Activated naive CD8-positive, alpha-beta T cell treated with anti-CD3 and anti-CD28 coated beads, Interleukin-2, amount 50 U/mL, for 16 hours (primary cell): Measurements from ENCODE around the gene DYNC2LI1.

Experiments used
- DNase-seq: peaks from one replicate; pipeline ENCODE4 v3.0.0-alpha.2; 2020; ENCODE audit warnings: low read depth, low spot score

Gene DYNC2LI1

DNA sequence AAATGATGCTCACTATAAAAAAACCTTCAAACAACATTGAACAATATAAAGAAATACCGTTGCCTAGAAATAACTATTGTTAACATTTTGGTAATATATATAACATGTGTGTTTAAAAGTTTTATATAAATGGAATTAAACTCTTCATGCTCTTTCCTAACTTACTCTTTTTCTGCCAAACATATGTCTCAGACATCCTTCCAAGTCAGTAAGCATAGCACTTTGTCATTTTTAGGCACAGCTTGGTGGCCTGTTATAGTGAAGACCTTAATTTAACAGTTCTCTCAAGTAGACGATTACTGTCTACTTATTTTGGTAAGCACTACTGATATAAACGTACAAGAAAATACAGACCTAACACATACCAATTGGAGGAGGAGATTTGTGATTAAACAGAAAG is 40.9 kb downstream of the DYNC2LI1 start:
- DNase-seq = no peak

DNA sequence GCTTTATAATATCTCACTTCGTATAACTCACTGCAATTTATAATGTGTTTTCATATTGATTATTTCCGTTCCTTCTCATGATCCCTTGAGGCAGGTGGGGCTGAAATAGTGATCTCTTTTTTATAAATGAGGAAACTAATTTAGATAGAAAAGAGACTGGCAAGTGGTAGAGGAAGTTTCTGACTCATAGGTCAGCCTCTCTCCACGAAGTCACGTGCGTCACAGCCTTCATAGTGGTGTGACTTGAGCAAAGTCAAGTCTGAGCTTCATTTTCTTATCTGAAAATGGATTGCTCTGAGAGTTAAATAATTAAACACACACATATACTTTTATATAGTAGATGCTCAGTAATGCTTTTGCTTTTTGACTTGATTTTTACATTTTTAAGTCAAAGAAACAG is 44.9 kb downstream of the DYNC2LI1 start:
- no peak for DNase-seq

DNA sequence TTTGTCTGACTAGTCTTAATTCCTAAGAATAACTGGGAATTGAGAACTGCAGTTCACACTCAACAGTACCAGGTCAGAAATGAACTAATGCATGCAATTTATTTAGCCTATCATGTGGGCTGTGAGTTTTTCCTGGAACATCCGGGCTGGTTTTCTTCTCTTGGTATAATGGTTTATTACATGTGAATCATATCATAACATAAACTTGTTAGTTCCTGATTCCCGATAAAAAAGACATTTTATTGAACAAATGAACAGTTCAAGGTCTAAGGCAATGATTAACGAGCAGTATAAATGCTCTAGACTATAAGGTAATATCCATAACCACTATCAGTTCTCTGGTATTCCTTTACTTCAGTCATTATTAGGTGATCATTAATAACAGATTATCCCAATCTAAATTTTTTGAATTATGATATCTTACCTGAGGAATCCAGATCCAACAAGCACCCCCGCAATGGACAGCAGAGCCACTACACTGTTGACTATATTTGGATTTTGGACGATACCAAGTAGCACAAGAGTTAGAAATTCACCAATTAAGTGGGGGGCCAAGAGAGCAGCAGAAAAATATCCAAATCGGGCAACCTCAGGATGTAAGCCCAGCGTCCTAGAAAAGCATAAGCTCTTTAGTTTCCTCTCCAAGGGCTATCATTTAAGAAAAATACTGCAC is 45.8 kb downstream of the DYNC2LI1 start:
- no peak for DNase-seq

DNA sequence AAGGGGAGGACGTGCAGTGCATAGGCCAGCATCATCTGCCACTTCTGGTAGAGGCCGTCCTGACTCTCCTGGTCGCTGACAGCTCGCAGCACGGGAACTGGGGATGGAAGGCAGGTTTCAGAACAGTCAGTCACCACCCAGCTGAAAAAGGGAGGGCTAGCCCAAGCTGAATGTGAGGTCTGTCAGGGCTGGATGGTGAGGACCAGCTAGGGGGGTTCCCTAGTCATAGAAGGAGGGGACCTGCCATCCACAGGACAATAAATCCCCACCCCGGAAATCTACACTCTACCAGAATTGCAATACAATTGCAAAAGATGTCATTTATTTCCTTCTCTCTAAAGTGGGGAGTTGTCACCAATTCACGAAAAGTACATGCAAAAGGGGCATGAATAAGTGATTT is 49.0 kb downstream of the DYNC2LI1 start:
- DNase-seq = no peak

DNA sequence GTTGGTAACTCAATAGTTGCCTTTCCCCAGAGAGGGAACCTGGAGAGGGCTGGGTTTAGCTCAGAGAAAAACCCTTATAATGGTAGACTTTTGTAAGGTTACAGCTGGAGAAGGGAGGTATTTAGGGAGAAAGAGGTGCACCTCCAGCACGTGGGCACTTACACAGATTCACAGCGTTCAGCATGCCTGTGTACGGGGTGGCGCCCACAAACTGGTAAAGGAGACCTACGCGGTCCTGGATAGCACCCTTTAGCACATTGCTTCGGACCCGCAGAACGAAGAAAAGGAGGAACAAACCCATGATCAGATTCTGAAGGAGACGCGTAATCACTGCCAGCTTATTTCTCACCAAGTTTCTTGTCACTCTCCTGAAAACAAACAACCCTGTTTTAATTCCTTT is 49.9 kb downstream of the DYNC2LI1 start:
- no peak for DNase-seq

DNA sequence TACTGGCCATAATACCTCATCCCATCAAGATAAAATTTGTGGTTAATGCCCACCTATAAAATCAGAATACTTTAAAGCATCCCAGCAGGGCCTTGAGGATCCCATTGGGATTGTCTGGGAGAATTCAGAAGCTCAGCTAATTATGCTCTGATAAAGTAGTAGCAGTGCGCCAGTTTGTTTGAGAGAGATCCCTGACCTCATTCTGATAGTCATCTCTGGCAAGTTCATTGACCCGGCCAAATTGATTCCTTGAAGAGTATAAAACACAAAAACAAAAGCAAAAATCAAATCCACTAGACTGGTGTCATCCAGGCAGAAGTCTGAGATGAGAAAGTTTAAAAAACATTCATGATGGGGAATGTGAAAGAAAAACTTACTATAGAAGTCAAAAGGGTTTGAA is 50.7 kb downstream of the DYNC2LI1 start:
- DNase-seq = no peak

DNA sequence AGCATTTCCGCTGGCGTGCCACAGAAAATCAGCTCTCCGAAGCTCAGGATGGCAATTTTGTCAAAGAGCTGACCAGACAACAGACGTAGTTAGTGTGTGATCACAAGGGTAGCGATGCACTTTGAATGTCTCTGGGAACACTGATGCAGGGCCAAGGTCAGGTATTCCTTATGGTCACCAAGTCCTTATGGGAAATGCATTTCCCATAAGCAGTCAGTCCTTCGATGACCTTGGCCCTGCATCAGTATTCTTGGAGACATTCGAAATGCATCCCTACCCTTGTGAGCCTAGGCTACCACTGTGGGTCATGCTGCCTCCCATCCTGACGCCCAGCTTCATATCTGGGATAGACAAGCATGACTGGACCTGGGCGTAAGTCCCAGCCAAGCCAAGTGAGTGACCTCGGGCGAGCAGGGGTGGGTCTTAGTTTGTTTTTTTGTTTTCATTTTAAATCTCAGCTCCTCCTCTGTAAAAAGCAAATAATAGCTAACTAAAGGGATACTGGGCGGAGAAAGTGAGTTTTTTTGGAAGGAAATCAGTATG is 51.2 kb downstream of the DYNC2LI1 start:
- DNase-seq = no peak

DNA sequence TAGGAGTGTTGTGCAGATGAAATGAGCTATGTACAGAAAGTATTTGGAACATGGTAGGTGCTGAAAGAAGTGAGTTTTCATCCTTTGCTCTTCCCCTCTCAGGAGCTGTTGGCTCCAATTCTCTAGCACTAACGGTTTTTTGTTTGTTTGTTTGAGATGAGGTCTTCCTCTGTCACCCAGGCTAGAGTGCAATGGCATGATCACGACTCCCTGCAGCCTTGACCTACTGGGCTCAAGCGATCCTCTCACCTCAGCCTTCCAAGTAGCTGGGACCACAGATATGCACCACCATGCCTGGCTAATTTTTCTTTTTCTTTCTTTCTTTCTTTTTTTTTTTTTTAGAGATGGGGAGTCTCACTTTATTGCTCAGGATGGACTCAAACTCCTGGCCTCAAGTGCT is 52.0 kb downstream of the DYNC2LI1 start:
- DNase-seq = no peak

DNA sequence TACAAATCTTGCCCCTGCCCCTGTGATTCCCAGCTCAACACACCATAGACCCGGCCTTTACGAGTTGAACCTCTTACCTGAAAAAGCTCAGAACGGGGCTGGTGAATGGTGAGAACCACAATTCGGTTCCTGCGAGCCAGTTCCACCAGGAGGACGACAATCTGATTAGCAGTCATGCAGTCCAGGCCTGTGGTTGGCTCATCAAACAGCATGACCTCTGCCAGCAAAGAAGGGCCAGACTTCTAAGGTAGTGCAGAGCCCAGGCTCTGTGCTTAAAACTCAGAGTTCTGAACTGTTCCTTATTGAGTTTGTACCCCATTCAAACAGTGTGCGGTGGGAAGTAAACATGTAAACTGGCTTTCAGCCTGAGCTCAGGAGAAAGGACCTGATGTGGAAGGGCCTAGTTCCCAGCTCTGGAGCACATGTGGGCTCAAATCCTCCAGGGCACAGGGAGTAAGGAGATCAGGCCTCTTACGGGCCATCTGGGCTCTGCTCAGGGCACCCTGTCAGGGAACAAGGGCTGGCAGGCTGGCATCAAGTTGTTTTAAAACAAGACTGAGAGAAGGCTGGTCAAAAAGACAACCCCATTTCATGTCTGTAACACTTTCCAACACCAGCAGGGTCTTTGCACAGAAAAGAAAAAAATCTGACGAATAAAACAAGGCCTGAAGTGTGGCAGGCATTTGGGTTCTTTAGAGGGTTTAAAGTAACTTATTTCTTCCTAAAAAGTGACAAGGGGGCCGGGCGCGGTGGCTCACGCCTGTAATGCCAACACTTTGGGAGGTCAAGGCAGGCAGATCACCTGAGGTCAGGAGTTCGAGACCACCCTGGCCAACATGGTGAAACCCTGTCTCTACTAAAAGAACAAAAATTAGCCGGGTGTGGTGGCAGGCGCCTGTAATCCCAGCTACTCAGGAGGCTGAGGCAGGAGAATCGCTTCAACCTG is 52.7 kb downstream of the DYNC2LI1 start:
- DNase-seq = no peak

DNA sequence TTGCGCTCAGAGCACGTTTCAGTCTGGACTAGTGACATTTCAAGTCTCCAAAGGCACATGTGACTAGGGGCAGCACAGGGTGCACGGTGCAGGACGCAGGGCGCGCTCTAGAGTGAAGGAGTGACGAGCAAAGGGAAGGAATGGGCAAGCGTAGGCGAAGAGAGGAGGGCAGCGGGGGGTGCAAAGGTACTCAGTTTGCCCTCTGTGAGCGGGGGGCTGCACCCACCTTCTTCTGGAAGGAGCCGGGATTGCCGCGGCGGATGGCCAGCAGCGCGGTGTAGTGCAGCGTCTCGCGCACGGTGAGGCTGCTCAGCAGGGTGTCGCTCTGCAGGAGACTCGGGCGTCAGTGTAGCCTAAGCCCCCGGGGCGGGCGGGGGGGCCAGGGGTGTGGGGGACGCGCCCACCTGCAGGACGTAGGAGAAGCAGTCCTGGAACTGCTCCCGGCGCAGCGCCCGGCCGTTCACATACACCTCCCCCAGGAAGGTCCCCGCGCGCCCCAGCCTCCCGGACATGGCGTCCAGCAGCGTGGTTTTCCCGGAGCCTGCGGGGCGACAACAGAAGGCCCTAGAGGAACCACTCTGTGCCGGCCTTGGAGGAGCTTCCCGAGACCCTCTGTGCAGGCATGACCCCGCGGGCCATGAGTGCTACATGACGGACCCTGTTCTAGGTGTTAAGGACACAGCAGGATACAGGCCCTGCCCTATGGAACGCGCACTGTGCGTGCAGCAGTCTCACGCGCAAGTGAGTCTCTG is 57.9 kb downstream of the DYNC2LI1 start:
- DNase-seq = no peak

DNA sequence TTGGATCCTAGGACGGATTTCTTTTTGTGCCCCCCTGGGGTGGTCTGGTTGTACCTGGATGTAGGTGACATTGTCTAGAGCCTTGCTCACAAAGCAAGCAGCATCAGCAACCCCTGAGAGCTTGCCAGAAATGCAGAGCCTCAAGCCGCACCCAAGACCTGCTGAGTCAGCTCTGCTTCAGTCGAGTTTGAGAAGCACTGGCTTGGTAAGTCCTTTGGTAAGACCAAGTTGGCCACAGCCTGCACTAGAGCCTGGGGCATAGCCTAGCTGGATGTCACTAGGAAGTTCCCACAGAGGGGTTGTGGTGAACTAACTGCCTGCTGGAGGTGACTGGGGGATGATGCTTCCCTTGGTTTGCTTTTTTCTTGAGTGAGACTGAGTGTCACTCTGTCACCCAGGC is 58.6 kb downstream of the DYNC2LI1 start:
- no peak for DNase-seq

DNA sequence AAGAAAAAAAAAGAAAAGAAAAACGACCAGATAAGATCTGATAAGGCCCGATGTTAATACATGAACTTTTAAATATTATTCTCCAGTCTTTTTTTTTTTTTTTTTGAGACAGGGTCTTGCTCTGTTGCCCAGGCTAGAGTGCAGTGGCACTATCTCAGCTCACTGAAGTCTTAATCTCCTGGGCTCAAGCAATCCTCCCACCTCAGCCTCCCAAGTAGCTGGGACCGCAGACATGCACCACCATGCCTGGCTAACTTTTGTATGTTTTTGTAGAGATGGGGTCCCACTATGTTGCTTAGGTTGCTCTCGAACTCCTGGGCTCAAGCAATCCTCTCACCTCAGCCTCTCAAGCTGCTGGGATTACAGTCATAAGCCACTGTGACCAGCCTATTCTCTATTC is 63.2 kb downstream of the DYNC2LI1 start:
- no peak for DNase-seq

DNA sequence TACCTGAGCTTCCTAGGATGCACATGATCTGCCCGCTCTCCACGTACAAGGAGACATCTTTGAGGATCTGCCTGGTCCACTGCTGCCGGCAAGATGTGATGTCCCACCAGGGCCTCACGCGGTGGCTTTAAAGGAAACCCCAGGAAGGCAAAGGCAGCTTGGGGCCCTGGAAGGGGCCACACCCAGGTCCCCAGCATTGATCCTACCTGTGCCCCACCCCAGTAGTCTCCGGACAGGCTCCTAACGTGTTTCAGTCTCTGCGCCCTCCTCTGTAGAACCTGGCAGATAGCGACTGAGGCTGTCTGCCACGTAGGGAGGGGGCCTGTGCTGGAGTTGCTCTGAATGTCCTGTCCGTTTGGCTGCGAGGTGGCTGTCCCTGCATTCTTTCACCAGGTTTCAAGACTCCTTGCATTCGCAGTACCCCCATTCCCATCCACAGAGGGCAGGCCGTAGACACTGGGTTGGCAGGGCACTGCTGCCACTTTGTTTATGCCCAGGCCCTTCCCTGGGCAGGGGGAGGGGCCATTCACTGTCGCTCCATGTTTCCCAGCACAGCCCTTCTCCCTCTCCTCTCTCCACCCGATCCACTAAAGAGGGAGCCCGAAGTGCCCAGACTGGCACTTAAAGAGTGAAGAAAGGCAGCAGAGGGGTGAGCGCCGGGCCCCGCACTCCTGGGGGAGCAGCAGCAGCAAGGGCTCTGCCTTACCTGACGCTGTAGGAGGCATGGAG is 64.2 kb downstream of the DYNC2LI1 start:
- DNase-seq = no peak

DNA sequence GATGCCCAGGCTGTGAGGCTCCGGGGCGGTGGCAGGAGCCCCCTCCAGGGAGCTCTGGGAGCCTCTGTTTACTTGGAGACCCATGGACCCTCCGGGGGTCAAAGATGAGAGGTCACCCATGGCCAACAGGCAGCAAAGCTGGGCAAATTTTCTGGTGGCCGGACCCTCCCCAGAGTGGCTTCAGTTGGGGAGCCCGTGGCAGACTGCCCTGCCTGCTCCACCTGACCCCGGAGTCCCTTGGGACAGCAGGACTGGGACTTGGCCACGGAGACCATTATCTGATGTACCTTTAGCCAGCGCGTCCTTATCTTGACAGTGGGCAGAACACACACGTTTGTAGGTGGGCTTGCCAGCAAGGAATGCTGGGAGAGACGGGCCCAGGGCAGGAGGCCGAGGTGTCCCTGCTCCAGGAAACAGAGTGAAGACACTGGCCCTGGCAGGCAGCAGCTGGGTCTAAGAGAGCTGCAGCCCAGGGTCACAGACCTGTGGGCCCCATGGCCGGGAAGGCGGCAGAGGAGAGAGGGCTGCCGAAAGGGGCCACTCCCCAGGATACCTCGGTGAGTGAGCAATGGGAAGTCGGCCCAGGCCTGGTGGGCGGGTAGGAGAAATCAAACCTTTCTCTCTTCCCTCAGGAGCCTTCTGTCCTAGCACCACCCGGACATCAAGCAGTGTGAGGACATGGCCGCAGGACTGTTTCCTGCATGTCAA is 64.9 kb downstream of the DYNC2LI1 start, which contains the start of the genes ABCG5 and ABCG8:
ABCG5 (minus strand) TSS at position 280 of the 708 bp plus-strand sequence; CDS start at position 120, 160 bp downstream.
ABCG8 (plus strand) TSS at position 412 of the 708 bp plus-strand sequence; CDS start at position 495, 83 bp downstream.
- DNase-seq = no peak

DNA sequence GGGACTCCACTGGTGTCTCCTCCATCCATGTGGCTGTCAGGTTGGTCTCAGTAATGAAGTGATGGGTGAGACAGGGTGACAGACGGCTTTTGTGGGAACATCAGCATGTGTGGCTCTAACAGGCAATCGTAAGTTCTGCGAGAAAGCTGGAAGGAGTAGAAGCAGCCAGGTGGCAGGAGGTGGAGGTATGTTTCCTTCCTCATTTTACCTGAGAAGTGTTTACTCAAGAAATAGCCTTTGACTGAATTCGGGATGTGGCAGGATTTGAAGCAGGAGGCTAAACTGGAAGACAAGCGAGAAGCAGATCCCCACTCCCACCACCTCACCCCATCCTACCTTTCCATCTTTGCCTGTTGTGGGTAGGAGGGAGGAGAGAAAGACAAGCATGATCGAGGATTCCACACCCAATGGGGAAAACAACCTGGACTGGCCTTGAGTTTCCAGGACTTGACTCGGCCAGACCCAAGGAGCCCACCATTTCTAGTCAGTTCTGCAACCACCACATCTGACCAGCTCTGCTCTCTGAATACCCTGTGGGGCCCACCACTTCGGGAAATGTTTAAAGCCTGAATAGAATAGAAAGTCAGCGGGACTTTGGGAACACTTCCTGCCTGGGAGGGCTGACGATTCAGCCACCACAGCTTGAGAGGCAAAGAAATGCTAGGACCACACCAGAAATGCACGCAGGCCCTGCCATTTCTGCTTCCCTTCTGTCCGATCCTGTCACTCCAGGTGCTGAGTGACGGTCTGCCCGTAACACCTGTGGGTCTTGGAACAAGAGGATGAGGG is 66.1 kb downstream of the DYNC2LI1 start:
- DNase-seq = no peak

DNA sequence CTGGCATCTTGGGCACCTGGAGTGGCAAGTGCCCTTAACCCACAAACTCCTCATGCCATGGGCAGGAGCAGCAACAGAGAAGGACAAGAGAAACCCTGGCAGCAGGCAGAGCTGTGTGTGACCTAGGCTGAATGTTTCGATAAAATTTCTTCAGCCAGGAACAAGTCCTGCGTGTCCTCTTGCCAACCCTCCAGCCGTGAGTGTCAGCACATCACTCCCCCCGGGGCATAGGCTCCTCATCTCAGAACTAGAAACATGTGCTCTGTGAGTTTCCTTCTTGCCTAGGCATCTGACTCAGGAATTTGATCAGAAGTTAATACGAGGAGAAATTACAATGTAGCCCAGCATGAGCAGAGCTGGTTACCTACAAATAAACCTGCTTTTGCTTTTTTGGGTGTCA is 67.1 kb downstream of the DYNC2LI1 start:
- DNase-seq = no peak

DNA sequence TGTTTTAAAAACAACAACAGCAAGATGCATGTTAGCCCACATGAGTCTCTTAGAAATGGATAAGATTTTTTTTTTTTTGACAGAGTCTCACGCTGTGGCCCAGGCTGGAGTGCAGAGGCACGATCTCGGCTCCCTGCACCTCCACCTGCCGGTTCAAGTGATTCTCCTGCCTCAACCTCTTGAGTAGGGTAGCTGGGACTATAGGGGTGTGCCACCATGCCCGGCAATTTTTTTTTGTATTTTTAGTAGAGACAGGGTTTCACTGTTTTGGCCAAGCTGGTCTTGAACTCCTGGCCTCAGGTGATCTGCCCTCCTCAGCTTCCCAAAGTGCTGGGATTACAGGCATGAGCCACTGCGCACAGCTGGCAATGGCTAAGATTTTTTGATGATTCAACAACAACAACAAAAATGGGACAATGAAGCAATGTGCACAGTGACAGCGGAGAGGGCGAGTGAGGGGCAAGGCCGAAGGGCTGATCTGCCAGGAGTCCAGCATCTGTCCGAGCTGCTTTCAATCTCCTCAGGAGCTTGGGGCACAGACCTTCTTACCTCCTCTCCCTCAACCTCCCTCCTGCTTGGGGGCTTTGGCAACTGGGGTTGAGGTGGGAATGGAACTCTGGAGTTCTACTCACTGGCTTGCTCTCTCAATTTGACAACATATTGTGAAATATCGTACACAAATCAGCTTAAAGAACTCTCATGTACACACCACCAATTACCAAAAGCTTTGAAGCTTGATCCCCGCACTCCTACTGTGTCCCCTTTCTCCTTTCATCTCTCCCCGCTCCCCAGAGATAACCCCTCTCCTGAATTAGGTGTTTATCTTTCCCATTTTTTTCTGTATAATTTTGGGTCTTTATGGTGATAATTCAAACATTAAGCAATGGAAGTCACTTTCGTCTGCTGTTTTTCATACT is 68.4 kb downstream of the DYNC2LI1 start:
- no peak for DNase-seq

DNA sequence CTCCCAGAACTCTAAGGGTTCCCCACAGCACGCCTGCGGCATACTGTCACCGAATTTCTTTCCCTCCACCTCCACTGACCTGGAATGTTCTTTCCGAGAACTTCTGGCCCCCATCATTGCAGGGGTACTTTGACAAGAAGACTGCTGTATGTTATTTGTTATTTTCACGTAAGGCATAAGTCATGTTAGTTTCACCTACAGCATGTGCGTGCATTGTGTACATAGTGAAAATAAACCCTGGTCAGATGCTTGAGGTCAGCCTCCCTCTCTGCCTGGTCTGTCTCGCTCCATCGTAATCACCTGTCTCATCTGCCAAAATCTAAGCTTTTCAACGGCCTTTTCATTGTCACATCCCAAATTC is 69.0 kb downstream of the DYNC2LI1 start:
- DNase-seq = no peak

DNA sequence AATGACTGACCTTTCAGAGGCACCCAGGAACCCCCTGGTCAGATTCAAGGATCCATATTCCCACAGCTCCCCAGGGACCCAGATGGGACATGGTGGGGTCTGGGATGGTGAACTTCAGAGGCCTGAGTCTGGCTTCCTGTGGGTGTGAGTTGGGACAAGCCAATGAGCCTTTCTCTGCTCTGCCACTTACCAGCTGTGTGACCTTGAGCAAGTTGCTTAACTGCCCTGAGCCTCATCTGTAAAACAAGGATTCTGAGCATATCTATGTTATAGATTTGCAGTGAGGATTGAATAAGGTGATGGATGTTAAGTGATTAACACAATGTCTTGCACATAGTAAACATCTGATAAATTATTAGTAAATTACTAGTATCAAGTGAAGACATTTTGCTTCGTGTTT is 71.3 kb downstream of the DYNC2LI1 start:
- no peak for DNase-seq
